Skeletal muscle cell (primary cell): Measurements from ENCODE around the gene DYNLRB1.

Source experiments
- DNase-seq: peaks from one replicate; pipeline ENCODE4 v3.0.0-alpha.2; 2010; ENCODE audit warnings: low read depth
- H3K4me3 ChIP-seq: 2 replicates; pipeline ENCODE4 v1.5.1; 2011; ENCODE audit warnings: low read depth, mild to moderate bottlenecking, control low read depth, low read length, moderate library complexity

Gene DYNLRB1

GRCh38 chr20:34530342-34530741 is 14.1 kb downstream of the DYNLRB1 start:
- H3K4me3 ChIP-seq, result no peak overlapping the region
- DNase-seq, result no peak

- no peak for DNase-seq
- H3K4me3 ChIP-seq, result no peak overlapping the region
Measured at GRCh38 chr20:34531608-34532265, 15.5 kb downstream of the DYNLRB1 start.

DNA sequence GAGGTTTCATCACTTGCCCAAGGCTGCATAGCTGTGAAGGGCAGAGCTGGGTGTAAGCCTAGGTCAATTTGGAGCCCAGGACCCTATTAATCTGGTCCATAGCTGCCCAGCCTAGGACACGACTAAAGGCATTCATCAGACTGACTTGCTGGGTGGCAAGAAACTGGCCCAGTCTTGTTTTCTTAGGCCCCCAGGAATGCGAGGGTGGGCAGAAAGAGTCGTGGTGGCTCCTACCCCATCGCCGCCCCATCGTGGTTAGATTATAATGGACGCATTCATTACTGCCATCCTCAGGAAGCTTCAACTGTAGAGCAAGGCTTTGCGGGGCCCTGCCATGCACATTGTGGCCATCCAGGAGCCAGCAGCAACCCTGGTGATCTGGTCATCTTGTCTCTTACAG is 16.1 kb downstream of the DYNLRB1 start:
- DNase-seq, result no peak

GRCh38 chr20:34532756-34533155 is 16.5 kb downstream of the DYNLRB1 start:
- no peak for DNase-seq
- no peak overlapping the region for H3K4me3 ChIP-seq

More for the DNA sequence above, 16.1 kb downstream of the DYNLRB1 start:
- H3K4me3 ChIP-seq, result no peak overlapping the region

DNA sequence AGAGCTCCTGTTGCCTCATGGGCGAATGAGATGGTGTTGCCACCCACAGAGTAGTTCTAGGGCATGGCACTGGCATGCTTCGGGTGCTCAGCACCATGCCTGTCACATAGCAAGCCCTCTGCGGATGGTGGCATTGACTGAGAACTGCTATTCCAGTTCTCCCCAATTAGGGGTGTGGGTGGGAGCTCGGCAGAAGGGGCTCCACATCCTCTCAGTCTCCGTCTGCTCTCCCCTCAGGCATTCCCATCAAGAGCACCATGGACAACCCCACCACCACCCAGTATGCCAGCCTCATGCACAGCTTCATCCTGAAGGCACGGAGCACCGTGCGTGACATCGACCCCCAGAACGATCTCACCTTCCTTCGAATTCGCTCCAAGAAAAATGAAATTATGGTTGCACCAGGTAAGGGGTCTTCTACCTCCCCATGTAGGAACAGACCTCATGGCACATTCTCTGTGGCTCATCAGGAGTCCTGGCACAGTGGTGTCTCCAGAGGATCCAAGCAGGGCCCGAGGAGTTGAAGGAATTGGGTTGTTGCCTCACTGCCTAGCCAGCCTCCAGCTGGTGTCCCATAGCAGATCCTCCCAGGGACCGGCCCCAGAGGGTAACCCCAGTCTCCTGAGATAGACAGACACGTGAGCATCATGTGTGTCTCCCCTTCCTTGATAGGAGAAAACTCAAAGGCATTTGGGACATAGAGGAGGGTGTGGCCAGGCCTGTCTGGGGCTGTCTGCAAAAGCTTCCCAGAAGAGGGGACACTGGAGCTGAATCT is 18.4 kb downstream of the DYNLRB1 start:
- H3K4me3 ChIP-seq, result no peak overlapping the region
- no peak for DNase-seq

- H3K4me3 ChIP-seq, result no peak overlapping the region
- no peak for DNase-seq
Measured at GRCh38 chr20:34535301-34535840, 19.1 kb downstream of the DYNLRB1 start.

DNA sequence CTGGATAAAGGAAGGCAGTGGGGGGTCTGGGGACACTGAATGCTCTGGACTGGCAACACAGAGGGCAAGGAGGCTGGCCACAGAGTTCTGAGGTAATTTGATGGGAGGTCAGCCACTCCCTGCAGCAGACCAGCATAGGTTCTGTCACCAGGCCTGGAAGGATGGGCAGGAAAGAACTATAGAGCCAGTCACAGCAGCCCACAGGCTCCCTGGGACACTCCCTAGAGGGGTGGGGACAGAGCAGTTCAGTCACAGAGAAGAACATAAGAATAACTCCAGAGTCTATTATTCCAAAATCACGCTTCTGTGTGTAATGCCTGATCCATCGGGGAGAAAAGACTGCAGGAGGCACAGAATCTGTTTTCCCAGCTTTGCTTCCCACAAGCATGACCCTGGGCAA is 19.6 kb downstream of the DYNLRB1 start:
- DNase-seq, result no peak
- H3K4me3 ChIP-seq, result no peak overlapping the region

DNA sequence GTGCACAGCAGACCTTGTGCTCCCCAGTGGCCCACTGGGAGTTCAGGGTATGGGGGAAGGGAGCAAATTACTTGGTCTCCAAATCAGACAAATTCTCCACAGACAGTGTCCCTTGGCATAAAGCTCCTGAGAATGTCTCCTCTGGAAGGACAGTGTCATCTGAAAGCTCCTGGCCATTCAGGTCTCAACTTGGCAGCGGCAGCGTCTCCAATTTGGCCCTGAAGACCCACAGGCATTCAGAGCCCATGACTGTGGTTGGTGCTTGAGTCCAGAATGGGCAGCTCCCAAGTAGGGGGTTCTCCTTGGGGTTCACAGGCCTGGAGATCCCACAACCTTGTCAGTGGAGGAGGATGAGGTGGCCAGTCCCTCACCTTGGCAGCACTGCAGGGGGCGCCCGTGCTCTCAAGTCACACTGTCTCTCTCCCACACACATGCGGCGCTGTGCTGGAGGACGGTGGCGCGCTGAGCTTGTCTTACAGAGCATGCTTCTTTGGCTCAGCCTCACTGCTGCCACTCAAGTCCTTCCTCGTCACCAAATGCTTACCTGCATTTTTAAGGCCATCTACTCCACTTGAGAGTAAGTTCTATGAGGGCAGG is 20.7 kb downstream of the DYNLRB1 start:
- DNase-seq, result no peak

DNA sequence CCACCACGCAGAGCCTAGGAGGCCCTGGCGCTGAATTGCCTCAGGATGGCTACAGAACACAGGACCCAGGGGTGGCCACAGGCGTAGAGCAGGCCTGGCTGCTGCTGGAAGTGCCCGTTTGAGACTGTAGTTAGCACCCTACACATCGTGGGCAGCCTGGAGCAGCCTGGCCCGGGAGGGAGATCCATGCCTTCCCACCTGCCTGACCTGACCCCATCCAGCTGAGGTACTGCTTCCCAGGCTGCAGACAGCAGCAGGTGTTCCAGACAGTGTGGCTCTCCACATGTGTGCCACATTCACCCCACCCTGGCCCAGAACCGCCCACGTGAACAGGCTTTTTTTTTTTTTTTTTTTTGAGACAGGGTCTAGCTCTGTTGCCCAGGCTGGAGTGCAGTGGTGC is 21.4 kb downstream of the DYNLRB1 start:
- no peak for DNase-seq

More for the DNA sequence above, 20.7 kb downstream of the DYNLRB1 start:
- no peak overlapping the region for H3K4me3 ChIP-seq

DNA sequence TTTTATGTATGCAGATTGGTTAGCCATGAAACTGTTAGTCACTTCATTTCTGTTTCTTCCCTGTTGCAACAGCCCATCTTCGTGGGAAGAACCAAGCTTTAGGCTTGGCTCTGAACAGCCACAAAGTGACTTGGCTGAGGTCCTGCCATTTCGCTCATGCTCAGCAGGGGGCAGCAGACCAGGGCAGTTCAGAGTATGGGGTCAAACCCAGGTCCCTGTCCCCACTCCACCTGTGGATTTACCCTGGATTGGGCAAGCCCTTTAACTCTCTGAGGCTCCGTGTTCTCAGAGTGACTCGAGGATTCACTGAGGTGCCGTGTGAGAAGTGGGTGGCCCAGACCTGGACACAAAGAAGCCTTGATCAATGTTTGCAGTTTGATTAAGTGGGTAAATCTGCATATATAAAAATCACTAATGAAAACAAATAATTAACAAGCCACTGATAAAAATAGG is 22.5 kb downstream of the DYNLRB1 start:
- no peak for DNase-seq
- H3K4me3 ChIP-seq, result no peak overlapping the region

More for the DNA sequence above, 21.4 kb downstream of the DYNLRB1 start:
- no peak overlapping the region for H3K4me3 ChIP-seq

- DNase-seq, result no peak
- no peak overlapping the region for H3K4me3 ChIP-seq
Measured at GRCh38 chr20:34539756-34540155, 23.5 kb downstream of the DYNLRB1 start.

- H3K4me3 ChIP-seq, result no peak overlapping the region
- no peak for DNase-seq
Measured at GRCh38 chr20:34540596-34541263, 24.5 kb downstream of the DYNLRB1 start.

- no peak overlapping the region for H3K4me3 ChIP-seq
- DNase-seq, result no peak
Measured at GRCh38 chr20:34541264-34541901, 25.2 kb downstream of the DYNLRB1 start.

DNA sequence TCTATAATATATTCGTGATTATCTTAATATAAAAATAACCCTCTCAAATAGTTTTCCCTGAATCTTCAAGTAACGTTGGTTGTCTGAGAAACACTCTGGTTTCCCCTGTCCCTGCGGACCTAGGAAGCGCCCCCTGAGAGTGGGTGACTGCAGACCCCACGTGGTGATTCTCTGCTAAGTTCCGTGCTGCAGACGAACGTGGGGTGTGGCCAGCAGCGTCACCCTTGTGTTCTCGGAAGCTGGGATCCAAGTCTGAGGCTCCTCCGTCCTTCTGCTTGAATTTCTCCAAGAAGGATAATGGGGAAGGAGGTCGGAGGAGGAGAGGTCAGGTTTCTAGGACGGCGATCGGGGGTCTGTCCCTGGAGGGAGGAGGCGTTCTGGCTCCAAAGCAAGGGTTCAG is 25.7 kb downstream of the DYNLRB1 start:
- no peak for DNase-seq

GRCh38 chr20:34542439-34542838 is 26.2 kb downstream of the DYNLRB1 start:
- DNase-seq, result no peak
- no peak overlapping the region for H3K4me3 ChIP-seq

More for the DNA sequence above, 25.7 kb downstream of the DYNLRB1 start:
- no peak overlapping the region for H3K4me3 ChIP-seq

DNA sequence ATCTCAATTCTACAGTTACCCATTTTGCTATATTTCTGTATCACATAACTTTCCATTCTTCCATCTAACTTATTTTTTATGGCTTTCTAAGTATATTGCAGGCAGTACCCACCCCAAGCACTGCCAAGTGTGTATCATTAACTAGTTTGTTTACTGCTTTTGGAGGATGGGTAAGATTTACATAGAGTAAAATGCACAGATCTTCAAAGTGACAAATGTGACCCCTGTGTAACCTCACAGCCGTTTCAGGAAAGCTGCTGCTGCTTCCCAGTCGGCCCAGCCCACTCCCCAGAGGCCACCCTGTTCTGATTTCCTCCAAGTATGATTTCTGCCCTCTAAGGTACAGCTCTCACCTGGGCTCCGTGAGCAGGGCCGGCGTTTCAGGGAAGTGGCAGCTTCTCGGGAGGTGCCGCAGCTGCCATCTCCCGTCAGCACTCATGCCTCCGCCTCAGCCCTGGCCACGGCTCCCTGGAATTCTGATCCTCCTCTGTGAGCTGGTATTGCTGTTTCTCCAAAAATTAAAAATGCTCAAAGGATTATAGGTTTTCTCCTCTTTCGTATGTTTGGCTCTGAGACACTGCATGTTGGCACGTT is 27.3 kb downstream of the DYNLRB1 start:
- no peak for DNase-seq
- no peak overlapping the region for H3K4me3 ChIP-seq

- no peak for DNase-seq
- no peak overlapping the region for H3K4me3 ChIP-seq
Measured at GRCh38 chr20:34544109-34544796, 28.0 kb downstream of the DYNLRB1 start.

GRCh38 chr20:34546751-34547181 is 30.5 kb downstream of the DYNLRB1 start:
- H3K4me3 ChIP-seq, result no peak overlapping the region
- DNase-seq, result no peak
